Measurements from ENCODE around the gene PAX7.

PAX7 gene

GRCh38 chr1:18642278-18643095, 11.8 kb downstream of the PAX7 start:
- Histone ChIP-seq H3K36me3 (ENCODE audit: control insufficient read depth in 4 of 4, insufficient read depth in 4 of 4, low read length in 3 of 4) (no peaks in the 10 kb centered on the region), H3K27ac (ENCODE audit: insufficient read depth in 1 of 2, low read depth in 1 of 2, low read length in 2 of 2, poor library complexity in 1 of 2, severe bottlenecking in 2 of 2) (no peak overlapping the region), H3K27me3 (replicated peaks in 2 of 5; ENCODE audit: control insufficient read depth in 4 of 5, insufficient read depth in 5 of 5, low read length in 4 of 5) (peaks cover 29 to 98% (median 55%) of the 10 kb centered on the region in 5 experiments), H3K4me3 (ENCODE audit: control insufficient read depth in 1 of 7, extremely low read depth in 1 of 7, insufficient read depth in 4 of 7, low read depth in 2 of 7, low read length in 6 of 7) (no peak overlapping the region), H3K9me3 (ENCODE audit: control extremely low read depth in 1 of 5, control insufficient read depth in 4 of 5, insufficient read depth in 2 of 5, low read depth in 1 of 5, low read length in 4 of 5) (no peaks in the 10 kb centered on the region), H3K4me1 (ENCODE audit: control extremely low read depth in 1 of 4, control insufficient read depth in 4 of 4, insufficient read depth in 4 of 4, low read length in 3 of 4) (peaks cover 0 to 16% (median 6%) of the 10 kb centered on the region in 4 experiments)
- ChIA-PET CTCF (no interaction called here), POLR2A (no interaction called here)
- 4% methylated on average over 14 of the region's 22 CpGs for WGBS (ENCODE audit: insufficient coverage)
- no peak for DNase-seq

GRCh38 chr1:18643154-18644012, 12.7 kb downstream of the PAX7 start:
- Histone ChIP-seq H3K27ac (ENCODE audit: insufficient read depth in 1 of 2, low read depth in 1 of 2, low read length in 2 of 2, poor library complexity in 1 of 2, severe bottlenecking in 2 of 2) (no peak overlapping the region), H3K4me1 (ENCODE audit: control extremely low read depth in 1 of 4, control insufficient read depth in 4 of 4, insufficient read depth in 4 of 4, low read length in 3 of 4) (peaks cover 0 to 16% (median 6%) of the 10 kb centered on the region in 4 experiments), H3K9me3 (ENCODE audit: control extremely low read depth in 1 of 5, control insufficient read depth in 4 of 5, insufficient read depth in 2 of 5, low read depth in 1 of 5, low read length in 4 of 5) (no peaks in the 10 kb centered on the region), H3K4me3 (ENCODE audit: control insufficient read depth in 1 of 7, extremely low read depth in 1 of 7, insufficient read depth in 4 of 7, low read depth in 2 of 7, low read length in 6 of 7) (peak overlapping the region in 2 of 7 experiments; percentile 4 to 11), H3K27me3 (replicated peaks in 2 of 5; ENCODE audit: control insufficient read depth in 4 of 5, insufficient read depth in 5 of 5, low read length in 4 of 5) (peaks cover 29 to 98% (median 57%) of the 10 kb centered on the region in 5 experiments), H3K36me3 (ENCODE audit: control insufficient read depth in 4 of 4, insufficient read depth in 4 of 4, low read length in 3 of 4) (no peaks in the 10 kb centered on the region)
- peak in 1 of 3 donors; percentile 49 for DNase-seq
- under 1% methylated on average over 56 of the region's 73 CpGs for WGBS (ENCODE audit: insufficient coverage)
- CTCF ChIA-PET = no interaction called here
- POLR2A ChIA-PET = no interaction called here

GRCh38 chr1:18644013-18644399, 13.4 kb downstream of the PAX7 start:
- Histone ChIP-seq H3K36me3 (ENCODE audit: control insufficient read depth in 4 of 4, insufficient read depth in 4 of 4, low read length in 3 of 4) (no peaks in the 10 kb centered on the region), H3K27me3 (replicated peaks in 2 of 5; ENCODE audit: control insufficient read depth in 4 of 5, insufficient read depth in 5 of 5, low read length in 4 of 5) (peaks cover 24 to 98% (median 57%) of the 10 kb centered on the region in 5 experiments), H3K4me3 (ENCODE audit: control insufficient read depth in 1 of 7, extremely low read depth in 1 of 7, insufficient read depth in 4 of 7, low read depth in 2 of 7, low read length in 6 of 7) (no peak overlapping the region), H3K9me3 (ENCODE audit: control extremely low read depth in 1 of 5, control insufficient read depth in 4 of 5, insufficient read depth in 2 of 5, low read depth in 1 of 5, low read length in 4 of 5) (no peaks in the 10 kb centered on the region), H3K27ac (ENCODE audit: insufficient read depth in 1 of 2, low read depth in 1 of 2, low read length in 2 of 2, poor library complexity in 1 of 2, severe bottlenecking in 2 of 2) (no peak overlapping the region), H3K4me1 (ENCODE audit: control extremely low read depth in 1 of 4, control insufficient read depth in 4 of 4, insufficient read depth in 4 of 4, low read length in 3 of 4) (peaks cover 0 to 16% (median 6%) of the 10 kb centered on the region in 4 experiments)
- CTCF ChIA-PET = no interaction called here
- 8% methylated on average over 13 of the region's 22 CpGs for WGBS (ENCODE audit: insufficient coverage)
- POLR2A ChIA-PET = no interaction called here
- no peak for DNase-seq

- no peak overlapping the region for H3K4me3 ChIP-seq (ENCODE audit: control insufficient read depth in 1 of 7, extremely low read depth in 1 of 7, insufficient read depth in 4 of 7, low read depth in 2 of 7, low read length in 6 of 7)
- POLR2A ChIA-PET = interaction anchor here (0.7 kb wide), 1 partner anchor 256 kb away, joined by 4 read pairs; no protein-coding TSS in a partner anchor
- no peaks in the 10 kb centered on the region for H3K36me3 ChIP-seq (ENCODE audit: control insufficient read depth in 4 of 4, insufficient read depth in 4 of 4, low read length in 3 of 4)
- DNase-seq = no peak
- H3K4me1 ChIP-seq (ENCODE audit: control extremely low read depth in 1 of 4, control insufficient read depth in 4 of 4, insufficient read depth in 4 of 4, low read length in 3 of 4) = peaks cover 0 to 16% (median 6%) of the 10 kb centered on the region in 4 experiments
- H3K27me3 ChIP-seq (replicated peaks in 2 of 5; ENCODE audit: control insufficient read depth in 4 of 5, insufficient read depth in 5 of 5, low read length in 4 of 5) = peaks cover 20 to 98% (median 55%) of the 10 kb centered on the region in 5 experiments
- CTCF ChIA-PET = no interaction called here
- WGBS (ENCODE audit: insufficient coverage) = 17% methylated on average over 2 of the region's 5 CpGs
- no peak overlapping the region for H3K27ac ChIP-seq (ENCODE audit: insufficient read depth in 1 of 2, low read depth in 1 of 2, low read length in 2 of 2, poor library complexity in 1 of 2, severe bottlenecking in 2 of 2)
- no peaks in the 10 kb centered on the region for H3K9me3 ChIP-seq (ENCODE audit: control extremely low read depth in 1 of 5, control insufficient read depth in 4 of 5, insufficient read depth in 2 of 5, low read depth in 1 of 5, low read length in 4 of 5)
Measured at GRCh38 chr1:18644446-18644845, 13.8 kb downstream of the PAX7 start.

- WGBS (ENCODE audit: insufficient coverage) = 8% methylated on average over 21 of the region's 46 CpGs
- Histone ChIP-seq H3K27me3 (replicated peaks in 2 of 5; ENCODE audit: control insufficient read depth in 4 of 5, insufficient read depth in 5 of 5, low read length in 4 of 5) (peaks cover 18 to 98% (median 52%) of the 10 kb centered on the region in 5 experiments), H3K4me3 (ENCODE audit: control insufficient read depth in 1 of 7, extremely low read depth in 1 of 7, insufficient read depth in 4 of 7, low read depth in 2 of 7, low read length in 6 of 7) (no peak overlapping the region), H3K9me3 (ENCODE audit: control extremely low read depth in 1 of 5, control insufficient read depth in 4 of 5, insufficient read depth in 2 of 5, low read depth in 1 of 5, low read length in 4 of 5) (no peaks in the 10 kb centered on the region), H3K27ac (ENCODE audit: insufficient read depth in 1 of 2, low read depth in 1 of 2, low read length in 2 of 2, poor library complexity in 1 of 2, severe bottlenecking in 2 of 2) (no peak overlapping the region), H3K36me3 (ENCODE audit: control insufficient read depth in 4 of 4, insufficient read depth in 4 of 4, low read length in 3 of 4) (no peaks in the 10 kb centered on the region), H3K4me1 (ENCODE audit: control extremely low read depth in 1 of 4, control insufficient read depth in 4 of 4, insufficient read depth in 4 of 4, low read length in 3 of 4) (peaks cover 0 to 16% (median 6%) of the 10 kb centered on the region in 4 experiments)
- CTCF ChIA-PET = interaction anchor here (1.0 kb wide), 1 partner anchor 239 kb away, joined by 3 read pairs; no protein-coding TSS in a partner anchor
- POLR2A ChIA-PET = interaction anchor here (0.7 kb wide), 1 partner anchor 257 kb away, joined by 4 read pairs; no protein-coding TSS in a partner anchor
- DNase-seq = no peak
Measured at GRCh38 chr1:18644973-18645746, 14.5 kb downstream of the PAX7 start.

GRCh38 chr1:18645747-18646090, 15.1 kb downstream of the PAX7 start:
- 0% methylated on average over 1 of the region's 10 CpGs for WGBS (ENCODE audit: insufficient coverage)
- CTCF ChIA-PET = interaction anchor here (1.0 kb wide), 1 partner anchor 239 kb away, joined by 3 read pairs; no protein-coding TSS in a partner anchor
- H3K27me3 ChIP-seq (replicated peaks in 2 of 5; ENCODE audit: control insufficient read depth in 4 of 5, insufficient read depth in 5 of 5, low read length in 4 of 5) = peaks cover 24 to 98% (median 50%) of the 10 kb centered on the region in 5 experiments

More at GRCh38 chr1:18645747-18646090, 15.1 kb downstream of the PAX7 start:
- Histone ChIP-seq H3K4me3 (ENCODE audit: control insufficient read depth in 1 of 7, extremely low read depth in 1 of 7, insufficient read depth in 4 of 7, low read depth in 2 of 7, low read length in 6 of 7) (no peak overlapping the region), H3K9me3 (ENCODE audit: control extremely low read depth in 1 of 5, control insufficient read depth in 4 of 5, insufficient read depth in 2 of 5, low read depth in 1 of 5, low read length in 4 of 5) (no peaks in the 10 kb centered on the region), H3K36me3 (ENCODE audit: control insufficient read depth in 4 of 4, insufficient read depth in 4 of 4, low read length in 3 of 4) (no peaks in the 10 kb centered on the region), H3K4me1 (ENCODE audit: control extremely low read depth in 1 of 4, control insufficient read depth in 4 of 4, insufficient read depth in 4 of 4, low read length in 3 of 4) (peaks cover 0 to 16% (median 6%) of the 10 kb centered on the region in 4 experiments), H3K27ac (ENCODE audit: insufficient read depth in 1 of 2, low read depth in 1 of 2, low read length in 2 of 2, poor library complexity in 1 of 2, severe bottlenecking in 2 of 2) (no peak overlapping the region)
- POLR2A ChIA-PET = no interaction called here
- DNase-seq = no peak

All from common myeloid progenitor, CD34-positive (primary cell).